H4 (cell line): ENCODE results near the gene CLEC4D. TPM values are rescaled to one million over a fixed set of nuclear protein-coding genes. Genes with fewer than 3 reads are reported as not detected.
"Not testable (repeated sequence)": the region's sequence is repeated elsewhere in the genome, so short reads cannot be mapped to it uniquely, and the experiment has no call there.

ENCODE experiments used
- DNase-seq: peaks from one replicate; pipeline ENCODE4 v3.0.0-alpha.2; 2015; ENCODE audit warnings: low spot score
- total RNA-seq: library from RNA; depleted of rRNA; stranded (reverse); fragments of >200 nt; shearing (Covaris generic); gene quantifications from 2 replicates; pipeline ENCODE4 v1.2.3, GENCODE V29; 2014; rRNA removed

Gene CLEC4D
- total RNA-seq: not detected in 2 replicates

- DNase-seq: no peak
These were observed at the start of gene CLEC4D for GRCh38 chr12:8513256-8513655. TSS of gene CLEC4D (plus strand) at chr12:8513503. CDS start at chr12:8513733, 230 bp downstream.

DNA sequence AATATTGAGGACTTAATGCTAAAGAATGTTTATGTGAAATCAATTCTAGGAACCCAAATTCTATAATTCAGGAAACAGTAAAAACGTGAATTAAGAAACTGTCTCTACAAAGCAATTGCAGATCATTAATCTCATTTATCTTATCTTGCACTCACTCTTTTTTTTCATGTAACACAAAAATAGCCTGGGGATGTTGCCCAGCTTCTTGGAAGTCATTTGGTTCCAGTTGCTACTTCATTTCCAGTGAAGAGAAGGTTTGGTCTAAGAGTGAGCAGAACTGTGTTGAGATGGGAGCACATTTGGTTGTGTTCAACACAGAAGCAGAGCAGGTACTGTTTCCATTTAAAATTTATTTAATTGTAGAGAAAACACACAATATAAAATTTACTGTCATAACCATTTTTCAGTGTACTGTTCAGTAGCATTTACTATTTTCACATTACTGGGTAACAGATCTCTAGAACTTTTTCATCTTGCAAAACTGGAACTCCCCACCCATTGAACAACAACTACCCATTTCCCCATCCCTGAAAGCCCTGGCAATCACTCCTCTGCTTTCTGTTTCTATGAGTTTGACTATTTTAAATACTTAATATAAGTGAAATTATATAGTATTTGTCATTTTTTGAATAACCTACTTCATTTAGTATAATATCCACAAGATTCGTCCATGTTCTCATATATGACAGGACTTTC, 47.9 kb upstream of the CLEC4D start:
- DNase-seq: no peak

DNA sequence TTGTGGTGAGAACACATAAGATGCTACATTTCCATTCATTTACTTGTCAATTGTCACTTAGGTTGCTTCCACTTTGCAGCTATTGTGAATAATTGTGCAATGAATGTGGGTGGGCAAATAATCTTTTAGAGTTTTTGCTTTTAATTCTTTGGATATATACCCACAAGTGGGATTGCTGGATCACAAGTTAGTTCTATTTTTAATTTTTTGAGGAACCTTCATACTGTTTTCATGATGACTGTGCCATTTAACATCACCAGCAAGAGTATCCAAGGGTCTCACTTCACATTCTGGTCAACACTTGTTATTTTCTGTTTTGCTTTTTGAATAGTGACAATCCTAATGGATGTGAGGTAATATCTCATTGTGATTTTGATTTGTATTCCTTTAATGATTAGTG, 47.1 kb upstream of the CLEC4D start:
- no peak for DNase-seq

DNA sequence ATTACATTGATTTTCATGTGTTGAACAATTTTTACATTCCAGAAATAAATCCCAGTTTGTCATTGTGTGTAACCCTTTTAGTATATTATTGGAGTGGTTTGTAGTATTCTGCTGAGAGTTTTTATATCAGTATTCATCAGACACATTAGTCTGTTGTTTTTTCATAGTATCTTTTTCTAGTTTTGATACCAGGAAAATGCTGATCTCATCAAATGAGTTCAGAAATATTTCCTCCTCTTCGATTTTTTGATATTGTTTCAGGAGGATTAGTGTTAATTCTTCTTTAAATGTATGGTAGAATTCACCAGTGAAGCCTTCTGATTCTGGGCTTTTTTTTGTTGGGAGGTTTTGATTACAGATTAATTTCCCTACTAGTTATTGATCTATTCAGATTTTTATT, 42.2 kb upstream of the CLEC4D start:
- DNase-seq: no peak

GRCh38 chr12:8475508-8476203, 37.6 kb upstream of the CLEC4D start:
- no peak for DNase-seq

DNA sequence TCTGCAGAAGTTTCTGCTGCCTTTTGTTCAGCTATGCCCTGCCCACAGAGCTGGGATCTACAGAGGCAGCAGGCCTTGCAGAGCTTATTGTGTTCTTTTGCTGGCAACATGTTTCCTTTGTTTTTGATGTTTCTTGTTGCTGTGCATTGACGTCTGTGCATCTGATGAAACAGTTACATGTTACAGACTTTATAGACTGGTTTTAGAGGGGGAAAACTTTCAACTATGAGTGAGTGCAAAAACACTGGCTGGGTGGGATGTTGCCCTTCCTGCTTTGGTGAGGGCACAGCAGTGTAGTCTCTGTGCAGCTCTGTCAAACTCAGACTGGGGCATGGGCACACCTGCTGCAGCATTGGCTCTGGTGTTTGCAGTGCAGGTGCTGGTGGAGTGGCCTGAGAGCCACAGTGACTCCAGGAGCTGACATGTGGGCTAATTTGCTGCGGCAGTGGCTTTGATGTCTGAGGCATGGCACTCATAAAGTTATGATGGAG, 30.7 kb upstream of the CLEC4D start:
- no peak for DNase-seq

DNA sequence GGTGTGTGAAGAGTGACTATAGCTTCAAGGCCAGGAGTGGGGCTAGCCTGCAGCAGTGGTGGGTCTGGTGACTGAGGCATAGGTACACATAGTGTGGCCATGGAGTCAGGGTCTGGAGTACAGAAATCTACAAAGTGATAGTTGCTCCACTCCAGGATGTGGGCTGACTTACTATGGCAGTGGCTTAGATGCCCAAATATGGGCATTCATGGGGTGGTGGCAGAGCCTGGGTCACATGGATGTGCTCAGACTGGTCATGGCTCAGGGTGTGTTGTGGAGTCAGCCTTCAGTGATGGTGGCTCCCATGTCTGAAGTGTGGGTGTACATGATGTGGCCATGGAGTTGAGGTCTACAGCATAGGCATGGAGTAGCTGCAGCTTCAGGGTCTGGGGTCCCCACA, 30.2 kb upstream of the CLEC4D start:
- no peak for DNase-seq

GRCh38 chr12:8491646-8492530, 21.4 kb upstream of the CLEC4D start:
- DNase-seq: no peak

- no peak for DNase-seq
These were observed 20.2 kb upstream of the CLEC4D start for GRCh38 chr12:8493084-8493483.

- not testable (repeated sequence) for DNase-seq
These were observed 17.6 kb upstream of the CLEC4D start for GRCh38 chr12:8495671-8496070.

DNA sequence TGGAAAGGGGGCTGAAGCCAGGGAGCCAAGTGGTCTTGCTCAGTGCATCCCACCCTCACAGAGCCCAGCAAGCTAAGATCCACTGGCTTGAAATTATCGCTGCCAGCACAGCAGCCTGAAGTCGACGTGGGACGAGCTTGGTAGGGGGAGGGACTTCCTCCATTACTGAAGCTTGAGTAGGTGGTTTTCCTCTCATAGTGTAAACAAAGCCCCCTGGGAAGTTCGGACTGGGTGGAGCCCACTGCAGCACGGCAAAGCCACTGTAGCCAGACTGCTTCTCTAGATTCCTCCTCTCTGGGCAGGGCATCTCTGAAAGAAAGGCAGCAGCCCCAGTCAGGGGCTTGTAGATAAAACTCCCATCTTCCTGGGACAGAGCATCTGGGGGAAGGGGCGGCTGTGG, 17.2 kb upstream of the CLEC4D start:
- DNase-seq: not testable (repeated sequence)

DNA sequence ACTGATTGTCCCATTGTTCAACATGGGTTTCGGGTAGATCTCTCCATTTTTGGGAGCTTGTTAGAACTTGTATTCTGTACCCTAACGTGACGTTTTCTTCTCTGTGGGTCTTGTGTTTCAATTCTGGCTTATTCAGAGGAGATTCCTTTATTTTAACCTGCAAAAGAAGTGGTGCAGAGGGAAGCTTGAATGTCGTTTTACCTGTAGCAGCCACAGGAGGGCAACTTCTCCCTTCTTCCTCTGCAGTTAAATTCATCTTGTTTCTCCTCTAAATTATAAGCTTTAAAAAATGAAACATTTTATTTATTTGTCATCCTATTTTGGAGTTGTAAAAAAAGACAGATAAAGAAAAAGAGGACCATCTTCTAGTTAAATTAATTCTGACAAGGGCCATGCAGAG, 13.7 kb upstream of the CLEC4D start:
- DNase-seq: no peak

GRCh38 chr12:8501720-8502119, 11.6 kb upstream of the CLEC4D start:
- DNase-seq: no peak

DNA sequence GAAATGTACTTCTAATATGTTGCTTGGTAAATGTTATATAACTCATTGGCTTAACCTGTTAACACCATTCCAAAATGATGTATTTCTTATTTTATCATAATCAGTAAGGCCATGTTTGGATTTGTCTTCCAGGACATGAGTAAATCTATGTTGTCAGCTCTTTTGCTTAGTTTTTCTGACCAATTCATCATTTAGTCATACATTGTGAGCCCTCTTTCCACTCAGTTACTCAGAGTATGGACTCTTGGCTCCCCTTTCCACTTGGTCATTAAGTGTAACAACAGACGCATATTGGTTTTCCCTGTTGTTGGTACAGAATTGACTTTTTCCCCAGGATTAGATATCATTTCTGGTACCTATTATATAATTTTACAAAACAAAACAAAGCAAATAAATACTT, 9.0 kb upstream of the CLEC4D start:
- no peak for DNase-seq

GRCh38 chr12:8507596-8507995, 5.7 kb upstream of the CLEC4D start:
- no peak for DNase-seq

DNA sequence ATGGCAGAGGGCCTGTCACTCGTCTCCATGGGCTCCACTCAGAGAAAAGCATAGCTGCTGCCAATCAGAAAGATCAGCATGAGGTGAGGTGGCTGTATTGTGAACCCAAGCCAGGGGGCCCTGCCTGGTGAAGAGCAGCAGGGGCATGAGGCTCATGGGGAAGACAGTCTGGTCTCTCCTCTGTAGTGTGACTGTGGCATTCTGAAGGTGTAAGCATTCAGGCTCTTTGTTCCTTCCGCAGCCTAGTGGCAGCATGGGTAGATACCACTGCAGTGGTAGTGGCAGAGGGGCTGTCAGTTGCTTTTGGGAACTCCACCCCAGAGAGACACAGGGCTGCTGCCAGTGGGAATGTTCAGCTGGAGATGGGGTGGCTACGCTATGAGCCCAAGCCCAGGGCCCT, 5.1 kb upstream of the CLEC4D start:
- DNase-seq: no peak

DNA sequence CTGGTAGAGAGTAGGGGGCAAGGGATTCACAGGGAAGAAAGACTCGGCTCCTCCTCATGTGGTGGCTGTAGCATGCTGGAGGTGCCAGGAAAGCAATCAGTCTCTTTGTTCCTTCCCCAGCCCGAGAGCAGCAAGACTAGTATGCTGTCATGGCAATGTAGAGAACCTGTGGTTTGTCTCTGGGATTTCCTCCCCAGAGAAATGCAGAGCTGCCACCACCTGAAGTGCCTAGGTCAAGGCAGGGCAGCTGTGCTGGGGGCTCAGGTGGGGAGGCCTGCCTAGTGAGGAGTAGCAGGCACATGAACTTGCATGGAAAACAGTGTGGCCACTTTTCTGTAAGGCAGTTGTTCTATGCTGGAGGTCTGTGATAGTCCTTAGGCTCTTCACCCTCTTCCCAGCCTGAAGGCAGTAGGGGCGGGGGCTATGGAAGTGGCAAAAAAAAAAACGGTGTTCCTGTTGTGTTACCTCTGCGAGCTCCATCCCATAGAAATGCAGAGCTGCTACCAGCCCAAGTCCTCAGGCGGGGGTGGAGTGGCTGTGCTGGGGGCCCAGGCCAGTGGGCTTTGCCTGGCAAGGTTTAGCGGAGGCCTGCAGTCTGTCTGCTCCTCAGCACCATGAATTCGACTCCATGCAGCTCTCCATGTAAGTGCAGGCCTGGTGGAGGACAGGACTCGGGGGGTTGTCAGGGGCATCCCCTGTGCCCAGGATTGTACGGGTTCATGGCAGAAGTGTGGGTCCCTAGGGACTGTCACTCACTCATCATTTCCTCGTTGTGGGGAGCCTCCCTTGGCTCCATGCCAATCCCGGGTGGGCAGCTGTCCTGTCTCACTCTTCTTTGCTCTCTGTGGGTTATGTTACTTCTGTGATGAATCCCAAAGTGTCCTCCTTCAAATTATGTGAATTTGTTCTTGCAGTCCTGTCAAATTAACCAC, 4.1 kb upstream of the CLEC4D start:
- no peak for DNase-seq

DNA sequence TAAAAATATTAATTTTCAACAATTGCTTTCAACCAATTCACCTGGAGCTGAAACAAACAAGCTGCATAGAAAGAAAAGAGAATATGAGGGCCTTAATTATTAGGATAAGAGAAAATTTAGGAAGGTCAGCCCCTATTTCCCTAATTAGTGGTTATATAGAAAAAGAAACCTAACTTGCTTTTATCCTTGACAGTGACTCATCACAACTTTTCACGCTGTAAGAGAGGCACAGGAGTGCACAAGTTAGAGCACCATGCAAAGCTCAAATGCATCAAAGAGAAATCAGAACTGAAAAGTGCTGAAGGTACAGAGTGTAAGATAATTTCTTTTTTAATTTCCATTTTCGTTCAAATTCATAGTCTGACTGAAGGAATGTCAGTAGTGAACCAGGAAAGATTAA, 4.7 kb downstream of the CLEC4D start:
- no peak for DNase-seq

DNA sequence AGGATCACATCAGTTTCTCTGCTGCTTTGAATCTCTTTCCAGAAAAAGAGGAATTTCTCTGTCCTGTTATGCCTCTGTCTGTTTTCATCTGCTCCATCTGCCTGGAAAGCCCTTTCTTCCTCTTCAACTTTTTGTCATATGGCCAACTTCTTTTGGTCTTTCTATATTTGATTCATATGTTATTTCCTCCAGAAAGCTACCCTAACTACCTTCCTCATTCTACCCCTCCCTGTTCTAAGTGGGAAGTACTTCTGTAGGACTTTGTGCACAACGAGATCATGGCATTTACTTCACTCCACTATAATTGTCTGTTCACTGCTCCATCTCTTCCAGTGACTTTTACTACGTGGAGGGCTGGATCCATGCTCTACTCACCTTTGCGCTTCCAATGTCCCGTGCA, 5.9 kb downstream of the CLEC4D start:
- no peak for DNase-seq

DNA sequence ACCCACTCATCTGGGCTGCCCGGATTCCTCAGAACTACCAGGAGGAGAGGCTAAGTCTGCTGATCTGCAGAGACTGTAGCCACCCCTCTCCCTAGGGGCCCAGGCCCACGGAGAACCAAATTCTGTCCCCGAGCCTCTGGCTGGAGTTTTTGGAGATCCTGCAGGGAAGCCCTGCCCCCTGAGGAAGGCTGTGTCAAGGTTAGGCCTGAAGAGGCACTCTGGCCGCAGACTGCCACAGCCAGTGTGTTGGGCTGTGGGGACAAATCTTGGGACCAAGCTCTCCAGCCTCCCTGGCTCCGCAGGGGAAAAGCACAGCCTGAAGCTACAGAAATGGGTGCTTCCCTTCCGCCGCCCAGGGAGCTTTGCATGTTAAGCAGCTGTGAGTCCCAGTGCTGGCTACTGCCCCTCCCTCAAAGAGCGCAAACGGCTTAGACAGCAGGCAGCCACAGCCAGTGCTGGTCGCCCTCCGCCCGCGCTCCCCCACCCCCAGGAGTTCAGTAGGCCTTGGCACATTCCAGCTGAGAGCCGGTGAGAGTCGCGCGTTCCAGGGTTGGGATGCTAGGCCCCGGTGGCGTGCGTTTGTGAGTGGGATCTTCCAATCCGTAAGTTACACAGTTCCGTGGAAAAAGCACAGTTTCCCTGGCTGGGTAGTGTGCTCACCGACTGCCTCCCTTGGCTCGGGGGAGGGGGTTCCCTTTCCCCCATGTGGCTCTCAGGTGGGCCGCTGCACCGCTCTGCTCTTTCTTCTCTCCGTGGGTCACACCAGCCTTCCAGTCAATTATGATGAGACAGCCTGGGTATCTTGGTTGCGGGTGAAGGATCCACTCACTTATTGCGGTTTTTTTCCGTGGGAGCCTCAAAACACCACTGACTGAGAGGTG, 14.2 kb downstream of the CLEC4D start:
- no peak for DNase-seq
